DMS 273 treated with DMSO at 0.1 percent for 48 hours (cell line): ENCODE data around the gene TBC1D4.

ENCODE experiments used
- DNase-seq: peaks from one replicate; lab custom pipeline; 2025; lab: John Stamatoyannopoulos, UW

TBC1D4 gene

GRCh38 chr13:75489502-75490263 lies 7.7 kb upstream of the TBC1D4 start:
- DNase-seq = no peak

GRCh38 chr13:75486146-75487062 lies 4.4 kb upstream of the TBC1D4 start:
- no peak for DNase-seq

DNA sequence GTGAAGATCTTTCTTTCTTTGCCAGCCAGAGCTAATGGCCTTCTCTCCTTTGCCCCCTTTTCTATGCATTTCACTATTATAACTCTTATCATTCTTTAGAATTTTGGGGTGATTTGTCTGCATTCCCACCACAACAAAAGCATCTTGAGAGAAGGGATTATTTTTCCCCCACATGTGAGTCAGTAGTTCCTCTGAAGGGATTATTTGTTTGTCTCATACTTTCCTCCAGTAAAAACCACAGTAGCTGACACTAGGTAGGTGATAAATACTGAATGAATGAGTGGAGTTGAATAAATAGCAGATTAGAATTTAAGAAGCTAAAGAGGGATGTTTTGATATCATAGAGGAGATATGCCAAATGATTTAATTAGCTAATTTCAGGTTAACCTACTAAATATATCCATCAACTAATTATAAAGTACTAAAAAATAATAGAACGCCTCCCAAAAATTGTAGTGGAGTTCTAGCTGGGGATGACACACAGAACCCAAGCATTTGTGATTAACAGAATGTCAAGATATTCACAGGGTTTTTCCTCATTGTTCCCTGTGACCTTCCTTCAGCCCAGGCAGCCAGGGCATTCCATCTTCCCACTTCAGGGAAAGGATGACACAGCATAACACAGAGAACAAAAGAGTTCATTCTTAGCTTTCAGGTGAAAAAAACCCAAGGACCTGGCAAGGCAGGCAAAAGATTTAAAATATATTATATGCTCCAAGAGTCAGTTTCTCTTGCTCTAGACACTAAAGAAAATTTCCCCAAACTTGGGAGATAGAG lies 3.5 kb upstream of the TBC1D4 start:
- DNase-seq = no peak

DNA sequence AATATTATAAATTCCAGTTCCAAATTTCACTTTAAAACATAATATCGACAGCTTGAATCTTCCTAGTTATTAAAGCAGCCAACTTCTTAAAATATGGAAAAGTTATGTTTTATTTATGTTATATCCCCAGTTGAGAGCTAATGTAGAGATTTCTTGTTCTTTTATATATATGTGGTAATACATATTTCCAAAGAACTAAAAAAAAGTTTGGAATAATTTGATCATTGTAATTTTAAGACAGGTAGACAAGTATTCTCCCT lies 781 bp upstream of the TBC1D4 start:
- no peak for DNase-seq

DNA sequence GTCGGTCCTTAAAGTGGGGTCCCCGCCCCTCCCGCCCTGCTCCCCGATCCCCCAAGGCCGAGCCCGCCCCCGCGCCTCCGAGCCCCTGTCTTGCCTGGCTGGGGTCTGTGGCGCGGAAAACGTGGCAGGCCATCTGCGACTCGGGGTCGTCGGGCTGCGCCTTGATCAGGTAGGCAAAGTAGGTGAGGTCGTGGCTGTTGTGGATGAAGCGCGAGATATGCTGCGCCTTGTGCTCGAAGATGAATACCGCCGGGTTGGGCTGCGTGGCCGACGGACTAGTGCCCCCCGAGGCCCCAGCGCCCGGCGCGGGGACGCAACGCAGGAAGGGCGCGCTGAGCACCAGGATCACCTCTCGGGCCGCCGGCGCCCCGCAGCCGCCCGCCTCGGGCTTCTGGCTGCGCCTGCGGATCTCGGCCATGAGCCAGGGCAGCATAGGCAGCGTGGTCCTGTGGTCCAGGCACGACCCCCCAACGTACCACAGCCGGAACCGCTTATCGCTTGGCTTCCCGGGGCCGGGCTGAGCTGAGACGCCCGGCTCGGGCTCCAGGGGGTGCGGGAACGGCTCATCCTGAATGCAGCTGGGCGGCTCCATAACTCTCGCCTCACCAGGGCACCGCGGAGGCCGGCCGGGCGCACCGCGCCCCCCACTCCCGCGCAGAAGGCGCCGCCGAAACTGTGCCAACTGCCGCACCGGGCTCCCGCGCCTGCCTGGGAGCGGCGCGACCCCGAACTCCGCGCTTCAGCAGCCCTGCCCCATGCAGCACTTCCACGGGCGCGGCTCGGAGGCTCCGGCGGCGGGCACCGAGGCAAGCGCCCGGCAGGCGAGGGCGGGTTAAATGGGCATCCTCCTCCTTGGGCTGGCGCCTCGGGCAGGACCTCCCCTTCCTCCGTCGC lies 546 bp downstream of the TBC1D4 start:
- no peak for DNase-seq

DNA sequence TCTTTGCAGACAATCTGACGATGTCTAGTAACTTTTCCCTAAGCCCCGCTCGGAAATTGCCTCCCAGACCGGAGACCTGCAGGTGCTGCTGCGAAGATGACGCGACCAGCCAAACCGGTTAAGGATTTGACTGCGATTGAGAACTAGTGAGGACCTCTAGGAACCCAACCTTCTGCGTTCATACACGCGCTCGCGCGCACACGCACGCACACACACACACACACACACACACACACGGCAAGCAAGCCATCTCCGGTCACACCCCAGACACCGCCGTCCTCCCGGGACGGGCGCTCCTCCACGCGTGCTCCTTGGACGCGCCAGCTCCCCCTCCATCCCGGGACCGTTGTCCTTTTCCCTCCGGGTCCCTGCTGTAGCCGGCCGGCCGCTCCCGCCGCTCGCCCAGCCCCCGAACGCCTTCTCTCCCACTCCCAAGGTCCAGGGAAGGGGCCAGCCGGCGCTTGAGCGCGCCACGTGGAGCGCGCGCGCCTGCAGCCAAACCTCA lies 1.2 kb downstream of the TBC1D4 start:
- DNase-seq = peak; percentile 29

GRCh38 chr13:75479102-75479740 lies 2.7 kb downstream of the TBC1D4 start:
- no peak for DNase-seq

GRCh38 chr13:75478659-75479058 lies 3.3 kb downstream of the TBC1D4 start:
- no peak for DNase-seq

DNA sequence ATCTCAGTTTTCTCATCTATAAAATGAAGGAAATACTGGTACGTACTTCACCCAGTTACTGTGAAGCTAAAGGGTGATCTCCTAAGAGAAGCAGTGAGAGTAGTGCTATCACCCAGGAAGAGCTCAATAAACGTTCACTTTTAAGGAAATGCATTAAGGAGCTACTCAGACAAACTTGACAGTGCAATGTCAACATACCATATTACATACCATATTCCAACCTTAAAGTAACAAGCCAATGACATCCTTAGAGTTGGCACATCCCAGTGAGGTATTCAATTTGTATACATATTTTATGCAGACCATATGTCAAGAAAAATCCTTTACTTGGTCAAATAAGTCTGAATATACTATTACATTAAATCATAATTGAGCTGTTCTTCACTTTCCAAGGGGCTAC lies 7.0 kb downstream of the TBC1D4 start:
- DNase-seq = no peak

- no peak for DNase-seq
These were observed 8.5 kb downstream of the TBC1D4 start for GRCh38 chr13:75473468-75473867.

DNA sequence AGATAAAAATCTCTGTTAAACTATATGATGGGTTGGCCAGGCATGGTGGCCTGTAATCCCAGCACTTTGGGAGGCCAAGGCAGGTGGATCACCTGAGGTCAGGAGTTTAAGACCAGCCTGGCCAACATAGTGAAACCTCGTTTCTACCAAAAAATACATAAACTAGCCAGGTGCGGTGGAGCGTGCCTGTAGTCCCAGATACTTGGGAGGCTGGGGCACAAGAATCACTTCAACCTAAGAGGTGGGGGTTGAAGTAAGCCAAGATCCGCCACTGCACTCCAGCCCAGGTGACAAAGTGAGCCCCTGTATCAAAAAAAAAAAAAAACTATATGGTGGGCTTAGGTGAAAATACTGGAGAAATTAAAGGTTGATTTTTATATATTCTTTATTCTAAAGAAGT lies 11.3 kb downstream of the TBC1D4 start:
- no peak for DNase-seq

DNA sequence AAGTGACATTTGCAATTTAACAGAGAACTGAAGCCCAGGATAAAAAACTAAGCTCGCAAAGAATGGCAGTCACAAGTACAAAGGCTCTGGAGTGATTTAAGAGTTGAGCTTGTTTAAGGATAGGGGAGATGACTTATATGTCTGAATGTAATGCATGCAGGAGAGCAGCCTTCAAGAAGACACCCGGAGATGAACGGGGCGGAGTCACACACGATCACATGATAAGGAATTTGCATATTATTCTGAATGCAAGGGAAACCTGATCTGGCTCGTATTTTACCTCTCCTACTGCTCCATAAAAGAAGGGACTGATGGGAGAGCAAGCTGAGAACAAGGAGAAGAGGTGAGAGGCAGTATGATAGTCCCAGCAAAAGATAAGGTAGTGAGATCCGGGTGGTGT lies 12.9 kb downstream of the TBC1D4 start:
- DNase-seq = no peak

GRCh38 chr13:75468602-75469001 lies 13.4 kb downstream of the TBC1D4 start:
- DNase-seq = no peak

- DNase-seq = no peak
These were observed 13.9 kb downstream of the TBC1D4 start for GRCh38 chr13:75468098-75468497.

DNA sequence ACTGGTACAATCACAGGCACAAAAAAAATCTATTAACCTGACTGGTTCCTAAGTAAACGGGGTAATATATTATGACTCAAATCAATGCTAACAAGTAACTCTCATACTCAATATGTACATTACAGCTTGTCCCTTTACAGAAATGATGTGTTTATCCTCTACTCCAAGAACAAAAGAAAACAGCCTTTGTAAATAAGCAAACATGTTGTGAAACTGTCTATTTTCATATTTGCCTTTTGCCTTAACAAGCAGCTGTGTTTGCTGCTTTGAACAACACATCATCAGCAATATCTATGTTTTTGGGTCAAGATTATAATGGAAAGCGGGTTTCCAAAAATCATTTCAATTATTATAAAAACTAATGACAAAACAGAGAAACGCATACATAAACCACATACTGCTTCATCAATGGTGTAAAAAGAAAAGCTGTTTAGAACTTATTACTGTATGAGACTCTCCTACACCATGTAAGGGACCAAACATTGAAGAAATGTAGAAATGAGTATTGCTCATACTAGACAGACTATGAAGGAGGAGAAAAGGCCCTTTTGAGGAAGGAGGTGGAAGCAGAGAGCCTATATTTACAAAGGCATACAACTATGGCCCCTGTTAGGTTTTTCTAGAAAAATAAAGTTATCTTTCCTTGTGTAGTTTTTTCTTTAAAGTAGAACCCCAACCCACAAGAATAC lies 14.8 kb downstream of the TBC1D4 start:
- DNase-seq = no peak

DNA sequence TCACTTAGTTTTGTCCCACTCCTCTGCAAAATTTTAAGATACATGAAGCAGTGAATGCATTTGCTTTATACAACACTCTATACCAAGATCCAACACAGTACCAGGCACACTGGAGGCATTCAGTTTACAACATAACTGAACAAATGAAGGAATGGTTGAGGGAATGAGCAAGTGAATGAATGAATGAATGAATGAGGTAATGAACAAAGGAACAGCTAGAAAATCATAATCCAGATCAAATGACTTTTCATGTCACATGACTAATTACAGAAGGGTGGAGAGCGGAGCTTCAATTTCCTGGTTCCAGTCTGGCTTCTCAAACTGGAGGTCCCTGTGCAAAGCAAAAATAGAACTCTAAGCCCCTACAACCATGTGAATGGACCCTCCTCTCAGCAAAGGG lies 16.7 kb downstream of the TBC1D4 start:
- DNase-seq = no peak

- DNase-seq = no peak
These were observed 20.7 kb downstream of the TBC1D4 start for GRCh38 chr13:75461314-75461713.

GRCh38 chr13:75460644-75461043 lies 21.3 kb downstream of the TBC1D4 start:
- DNase-seq = no peak

GRCh38 chr13:75458696-75459422 lies 23.1 kb downstream of the TBC1D4 start:
- DNase-seq = no peak

DNA sequence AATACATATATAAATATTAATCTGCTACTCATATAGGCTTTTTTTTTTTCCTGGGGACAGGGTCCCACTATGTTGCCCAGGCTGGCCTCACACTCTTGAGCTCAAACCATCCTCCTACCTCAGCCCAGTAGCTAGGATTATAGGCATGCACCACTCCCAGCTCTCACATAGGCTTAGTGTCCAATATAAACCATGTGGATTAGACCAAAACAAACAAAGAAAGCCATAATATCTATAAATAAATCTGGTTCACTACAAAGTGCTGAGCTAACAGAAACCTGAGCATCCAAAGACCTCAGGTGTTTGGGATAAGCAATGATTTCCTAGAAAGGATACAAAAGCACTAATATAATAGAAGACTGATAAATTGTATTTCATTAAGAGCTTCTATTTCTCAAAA lies 26.0 kb downstream of the TBC1D4 start:
- no peak for DNase-seq
